Measurements from ENCODE around the gene CNOT3. TPM values are rescaled to one million over a fixed set of nuclear protein-coding genes. Genes with fewer than 3 reads are reported as not detected.
"Not testable (repeated sequence)": the region's sequence is repeated elsewhere in the genome, so short reads cannot be mapped to it uniquely, and the experiment has no call there.

CNOT3 gene
- total and polyA plus RNA-seq, 2 experiments from 2014 or later: 39.7 to 47.0 TPM

DNA sequence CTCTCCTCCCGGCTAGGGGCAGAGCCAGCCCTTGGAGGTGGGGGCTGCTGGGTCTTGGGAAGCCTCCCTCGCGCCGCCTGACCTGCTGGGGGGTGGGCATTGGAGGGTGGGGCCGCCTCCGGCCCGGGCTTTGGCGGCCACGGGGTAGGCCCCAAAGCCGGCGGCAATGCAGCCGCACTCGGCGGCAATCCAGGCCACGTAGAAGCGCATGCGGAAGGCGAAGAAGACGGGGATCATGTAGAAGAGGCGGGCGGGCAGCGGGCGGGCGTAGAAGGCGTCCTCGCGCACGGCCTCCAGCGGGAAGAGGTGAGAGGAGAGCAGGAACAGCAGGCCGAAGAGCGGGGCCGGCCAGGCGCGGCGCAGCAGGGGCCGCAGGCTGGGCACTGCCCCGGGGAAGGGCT is 43.1 kb downstream of the CNOT3 start (continued):
- TF ChIP-seq, protein P1, sequence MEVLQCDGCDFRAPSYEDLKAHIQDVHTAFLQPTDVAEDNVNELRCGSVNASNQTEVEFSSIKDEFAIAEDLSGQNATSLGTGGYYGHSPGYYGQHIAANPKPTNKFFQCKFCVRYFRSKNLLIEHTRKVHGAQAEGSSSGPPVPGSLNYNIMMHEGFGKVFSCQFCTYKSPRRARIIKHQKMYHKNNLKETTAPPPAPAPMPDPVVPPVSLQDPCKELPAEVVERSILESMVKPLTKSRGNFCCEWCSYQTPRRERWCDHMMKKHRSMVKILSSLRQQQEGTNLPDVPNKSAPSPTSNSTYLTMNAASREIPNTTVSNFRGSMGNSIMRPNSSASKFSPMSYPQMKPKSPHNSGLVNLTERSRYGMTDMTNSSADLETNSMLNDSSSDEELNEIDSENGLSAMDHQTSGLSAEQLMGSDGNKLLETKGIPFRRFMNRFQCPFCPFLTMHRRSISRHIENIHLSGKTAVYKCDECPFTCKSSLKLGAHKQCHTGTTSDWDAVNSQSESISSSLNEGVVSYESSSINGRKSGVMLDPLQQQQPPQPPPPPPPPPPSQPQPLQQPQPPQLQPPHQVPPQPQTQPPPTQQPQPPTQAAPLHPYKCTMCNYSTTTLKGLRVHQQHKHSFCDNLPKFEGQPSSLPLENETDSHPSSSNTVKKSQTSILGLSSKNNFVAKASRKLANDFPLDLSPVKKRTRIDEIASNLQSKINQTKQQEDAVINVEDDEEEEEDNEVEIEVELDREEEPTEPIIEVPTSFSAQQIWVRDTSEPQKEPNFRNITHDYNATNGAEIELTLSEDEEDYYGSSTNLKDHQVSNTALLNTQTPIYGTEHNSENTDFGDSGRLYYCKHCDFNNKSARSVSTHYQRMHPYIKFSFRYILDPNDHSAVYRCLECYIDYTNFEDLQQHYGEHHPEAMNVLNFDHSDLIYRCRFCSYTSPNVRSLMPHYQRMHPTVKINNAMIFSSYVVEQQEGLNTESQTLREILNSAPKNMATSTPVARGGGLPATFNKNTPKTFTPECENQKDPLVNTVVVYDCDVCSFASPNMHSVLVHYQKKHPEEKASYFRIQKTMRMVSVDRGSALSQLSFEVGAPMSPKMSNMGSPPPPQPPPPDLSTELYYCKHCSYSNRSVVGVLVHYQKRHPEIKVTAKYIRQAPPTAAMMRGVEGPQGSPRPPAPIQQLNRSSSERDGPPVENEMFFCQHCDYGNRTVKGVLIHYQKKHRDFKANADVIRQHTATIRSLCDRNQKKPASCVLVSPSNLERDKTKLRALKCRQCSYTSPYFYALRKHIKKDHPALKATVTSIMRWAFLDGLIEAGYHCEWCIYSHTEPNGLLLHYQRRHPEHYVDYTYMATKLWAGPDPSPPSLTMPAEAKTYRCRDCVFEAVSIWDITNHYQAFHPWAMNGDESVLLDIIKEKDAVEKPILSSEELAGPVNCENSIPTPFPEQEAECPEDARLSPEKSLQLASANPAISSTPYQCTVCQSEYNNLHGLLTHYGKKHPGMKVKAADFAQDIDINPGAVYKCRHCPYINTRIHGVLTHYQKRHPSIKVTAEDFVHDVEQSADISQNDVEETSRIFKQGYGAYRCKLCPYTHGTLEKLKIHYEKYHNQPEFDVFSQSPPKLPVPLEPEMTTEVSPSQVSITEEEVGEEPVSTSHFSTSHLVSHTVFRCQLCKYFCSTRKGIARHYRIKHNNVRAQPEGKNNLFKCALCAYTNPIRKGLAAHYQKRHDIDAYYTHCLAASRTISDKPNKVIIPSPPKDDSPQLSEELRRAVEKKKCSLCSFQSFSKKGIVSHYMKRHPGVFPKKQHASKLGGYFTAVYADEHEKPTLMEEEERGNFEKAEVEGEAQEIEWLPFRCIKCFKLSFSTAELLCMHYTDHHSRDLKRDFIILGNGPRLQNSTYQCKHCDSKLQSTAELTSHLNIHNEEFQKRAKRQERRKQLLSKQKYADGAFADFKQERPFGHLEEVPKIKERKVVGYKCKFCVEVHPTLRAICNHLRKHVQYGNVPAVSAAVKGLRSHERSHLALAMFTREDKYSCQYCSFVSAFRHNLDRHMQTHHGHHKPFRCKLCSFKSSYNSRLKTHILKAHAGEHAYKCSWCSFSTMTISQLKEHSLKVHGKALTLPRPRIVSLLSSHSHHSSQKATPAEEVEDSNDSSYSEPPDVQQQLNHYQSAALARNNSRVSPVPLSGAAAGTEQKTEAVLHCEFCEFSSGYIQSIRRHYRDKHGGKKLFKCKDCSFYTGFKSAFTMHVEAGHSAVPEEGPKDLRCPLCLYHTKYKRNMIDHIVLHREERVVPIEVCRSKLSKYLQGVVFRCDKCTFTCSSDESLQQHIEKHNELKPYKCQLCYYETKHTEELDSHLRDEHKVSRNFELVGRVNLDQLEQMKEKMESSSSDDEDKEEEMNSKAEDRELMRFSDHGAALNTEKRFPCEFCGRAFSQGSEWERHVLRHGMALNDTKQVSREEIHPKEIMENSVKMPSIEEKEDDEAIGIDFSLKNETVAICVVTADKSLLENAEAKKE (CRISPR knock-in tag; IDR thresholded peaks at IDR 0.05): no peak
- no peak for TF ChIP-seq ETS1 (IDR thresholded peaks at IDR 0.05)
- no peak for TF ChIP-seq STAT1 (IDR thresholded peaks at IDR 0.05; ENCODE audit: unreplicated experiment)
- no peak for TF ChIP-seq NANOG (IDR thresholded peaks at IDR 0.05; ENCODE audit: borderline replicate concordance)
- TF ChIP-seq, protein P2, sequence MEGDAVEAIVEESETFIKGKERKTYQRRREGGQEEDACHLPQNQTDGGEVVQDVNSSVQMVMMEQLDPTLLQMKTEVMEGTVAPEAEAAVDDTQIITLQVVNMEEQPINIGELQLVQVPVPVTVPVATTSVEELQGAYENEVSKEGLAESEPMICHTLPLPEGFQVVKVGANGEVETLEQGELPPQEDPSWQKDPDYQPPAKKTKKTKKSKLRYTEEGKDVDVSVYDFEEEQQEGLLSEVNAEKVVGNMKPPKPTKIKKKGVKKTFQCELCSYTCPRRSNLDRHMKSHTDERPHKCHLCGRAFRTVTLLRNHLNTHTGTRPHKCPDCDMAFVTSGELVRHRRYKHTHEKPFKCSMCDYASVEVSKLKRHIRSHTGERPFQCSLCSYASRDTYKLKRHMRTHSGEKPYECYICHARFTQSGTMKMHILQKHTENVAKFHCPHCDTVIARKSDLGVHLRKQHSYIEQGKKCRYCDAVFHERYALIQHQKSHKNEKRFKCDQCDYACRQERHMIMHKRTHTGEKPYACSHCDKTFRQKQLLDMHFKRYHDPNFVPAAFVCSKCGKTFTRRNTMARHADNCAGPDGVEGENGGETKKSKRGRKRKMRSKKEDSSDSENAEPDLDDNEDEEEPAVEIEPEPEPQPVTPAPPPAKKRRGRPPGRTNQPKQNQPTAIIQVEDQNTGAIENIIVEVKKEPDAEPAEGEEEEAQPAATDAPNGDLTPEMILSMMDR (conservative IDR thresholded peaks at IDR 0.05; ENCODE audit: low read depth in 2 of 2): no peak
- TF ChIP-seq ZNF114 (CRISPR knock-in tag; IDR thresholded peaks at IDR 0.05): no peak

DNA sequence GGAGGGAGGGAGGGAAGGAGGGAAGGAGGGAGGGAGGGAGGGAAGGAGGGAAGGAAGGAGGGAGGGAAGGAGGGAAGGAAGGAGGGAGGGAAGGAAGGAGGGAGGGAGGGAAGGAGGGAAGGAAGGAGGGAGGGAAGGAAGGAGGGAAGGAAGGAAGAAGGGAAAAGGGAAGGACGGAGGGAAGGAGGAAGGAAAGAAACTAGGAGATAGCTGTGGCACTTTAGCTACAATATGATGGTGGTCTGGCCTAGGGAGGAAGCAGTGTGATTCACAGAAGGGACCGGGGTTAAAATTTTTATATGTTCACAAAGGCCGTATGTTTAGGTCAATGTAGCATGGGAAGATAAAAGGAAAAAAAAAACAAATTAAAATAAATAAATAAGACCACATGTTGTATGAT is 44.3 kb downstream of the CNOT3 start:
- not testable (repeated sequence) for H3K27ac Mint-ChIP-seq; H3K9me3 Mint-ChIP-seq; ATAC-seq; H3K36me3 ChIP-seq (ENCODE audit: insufficient read depth); DNase-seq (ENCODE audit: low spot score); H3F3A ChIP-seq (replicated peaks; ENCODE audit: low read depth); H3K4me1 ChIP-seq (ENCODE audit: insufficient read depth); H3K4me3 Mint-ChIP-seq; H3K27me3 ChIP-seq (ENCODE audit: insufficient read depth); H3K9me2 ChIP-seq (ENCODE audit: insufficient read depth); H3K27ac ChIP-seq (ENCODE audit: low read depth); H3K4me2 ChIP-seq; H2AFZ ChIP-seq; H3K4me3 ChIP-seq; H3K79me2 ChIP-seq (replicated peaks; ENCODE audit: insufficient read depth)
- Mint-ChIP-seq H3K36me3 (ENCODE audit: low read depth) (peaks cover 41% of the 10 kb centered on the region), H3K27me3 (ENCODE audit: insufficient read depth, low read depth, poor library complexity) (peaks cover 17% of the 10 kb centered on the region), H3K4me1 (peaks cover 17% of the 10 kb centered on the region)
- peaks cover 13% of the 10 kb centered on the region for H4K20me1 ChIP-seq (replicated peaks; ENCODE audit: insufficient read depth)
